Measurements from ENCODE around the gene IQUB.
"Not testable (repeated sequence)": the region's sequence is repeated elsewhere in the genome, so short reads cannot be mapped to it uniquely, and the experiment has no call there.

IQUB gene

DNA sequence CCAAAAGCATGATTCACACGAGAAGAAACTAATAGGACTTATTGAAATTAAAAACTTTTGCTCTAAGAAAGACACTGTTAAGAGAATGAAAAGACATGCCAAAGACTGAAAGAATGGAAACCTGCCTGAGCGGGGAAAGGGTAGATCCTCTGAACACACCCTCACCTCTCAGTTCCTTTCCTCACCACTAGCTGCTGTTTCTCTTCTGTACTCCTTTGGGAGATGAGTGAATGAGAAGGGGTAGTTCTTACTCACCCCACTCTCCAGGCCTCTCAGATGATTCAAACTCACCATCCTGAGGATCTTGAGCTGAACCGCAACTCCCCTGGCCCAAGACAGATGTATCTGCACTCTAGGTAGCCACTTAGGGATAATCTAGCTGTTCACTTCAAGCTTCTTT lies 41.9 kb downstream of the IQUB start:
- DNase-seq (ENCODE audit: low read depth): no peak

- DNase-seq (ENCODE audit: low read depth): no peak
Observed at GRCh38 chr7:123485721-123486120, 48.7 kb downstream of the IQUB start.

DNA sequence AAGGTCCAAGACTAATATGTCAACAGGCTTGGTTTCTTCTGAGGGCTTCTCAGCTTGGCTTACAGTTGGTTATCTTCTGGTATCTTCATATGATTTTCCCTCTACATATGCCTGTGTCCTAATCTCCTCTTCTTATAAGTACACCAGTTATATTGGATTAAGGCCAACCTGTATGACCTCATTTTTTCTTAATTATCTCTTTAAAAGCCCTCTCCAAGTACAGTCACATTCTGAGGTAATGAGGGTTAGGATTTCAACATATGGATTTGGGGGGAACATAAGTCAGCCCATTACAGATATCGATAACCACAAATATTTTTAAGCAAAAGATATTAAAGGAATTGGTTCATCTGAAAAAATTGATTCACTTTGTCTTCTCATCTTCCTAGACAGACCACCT lies 49.2 kb downstream of the IQUB start:
- DNase-seq (ENCODE audit: low read depth): no peak

DNA sequence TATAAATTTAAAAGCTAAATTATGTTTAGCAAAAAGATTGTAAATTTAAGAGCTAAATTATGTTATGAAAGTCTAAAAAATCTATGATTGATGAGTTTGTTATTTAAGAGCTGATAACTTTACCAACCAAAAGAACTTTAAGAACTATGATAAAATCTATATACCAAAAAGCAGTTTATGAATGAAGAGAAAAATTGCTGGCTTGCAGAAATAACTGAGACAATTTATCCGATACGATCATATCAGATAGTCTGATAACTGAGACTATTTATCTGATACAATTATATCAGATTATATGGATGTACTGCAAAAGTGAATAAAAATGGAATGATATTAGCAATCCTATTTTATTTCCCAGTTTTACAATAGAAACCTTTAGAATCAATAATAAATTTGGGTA lies 50.2 kb downstream of the IQUB start:
- no peak for DNase-seq (ENCODE audit: low read depth)

DNA sequence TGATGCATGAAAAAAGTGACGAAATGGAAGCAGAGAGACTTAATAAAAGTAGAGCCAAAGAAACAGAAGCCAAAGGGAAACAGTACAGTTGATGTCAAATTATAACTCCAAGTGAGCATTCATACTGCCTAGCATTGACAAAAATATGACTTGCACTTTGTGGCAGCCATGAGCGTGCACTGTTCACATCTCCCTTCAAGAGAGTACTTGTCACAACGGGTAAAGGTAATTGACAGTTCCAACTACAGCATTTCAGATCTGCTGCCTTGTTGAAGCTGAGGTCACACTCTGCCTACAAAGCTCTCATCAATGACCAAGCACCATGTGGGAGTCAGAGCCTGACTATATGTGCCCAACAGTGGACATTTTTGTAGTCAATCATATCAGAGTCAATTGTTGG lies 54.3 kb downstream of the IQUB start:
- no peak for DNase-seq (ENCODE audit: low read depth)

- DNase-seq (ENCODE audit: low read depth): not testable (repeated sequence)
Observed at GRCh38 chr7:123478056-123478455, 56.3 kb downstream of the IQUB start.

DNA sequence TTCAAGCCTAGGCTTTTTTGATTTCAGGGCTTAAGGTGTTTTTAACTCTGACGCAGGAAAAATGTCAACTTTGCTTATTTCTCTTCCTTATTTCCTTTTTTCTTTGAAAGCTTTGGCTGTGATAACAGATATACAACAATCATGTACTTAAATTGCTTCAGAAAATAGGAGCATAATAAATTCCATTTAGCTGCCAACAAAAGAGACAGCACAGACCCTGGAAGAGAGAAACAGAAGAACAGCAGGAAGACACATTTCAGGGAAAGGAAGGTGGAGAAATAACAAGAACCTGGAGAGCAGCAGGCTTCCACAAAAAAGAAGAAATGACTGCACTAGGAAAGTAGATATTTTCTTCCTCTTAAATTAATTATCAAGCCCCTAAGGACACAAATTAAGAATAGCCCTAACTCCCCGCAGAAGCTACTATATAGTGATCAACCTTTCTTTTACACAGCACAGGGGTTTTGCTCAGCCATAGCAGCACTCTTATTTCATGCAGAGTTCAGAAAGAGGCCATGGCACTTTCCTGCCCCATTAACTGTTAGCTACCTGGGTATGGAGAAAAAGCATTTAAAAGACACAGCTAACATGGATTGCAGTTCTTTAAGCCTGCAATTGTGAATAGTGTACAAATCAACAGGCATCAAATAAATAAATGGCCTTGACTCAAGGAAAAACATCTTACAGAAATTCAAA lies 61.5 kb downstream of the IQUB start:
- DNase-seq (ENCODE audit: low read depth): no peak

- no peak for DNase-seq (ENCODE audit: low read depth)
Observed at GRCh38 chr7:123472327-123472726, 62.1 kb downstream of the IQUB start.

DNA sequence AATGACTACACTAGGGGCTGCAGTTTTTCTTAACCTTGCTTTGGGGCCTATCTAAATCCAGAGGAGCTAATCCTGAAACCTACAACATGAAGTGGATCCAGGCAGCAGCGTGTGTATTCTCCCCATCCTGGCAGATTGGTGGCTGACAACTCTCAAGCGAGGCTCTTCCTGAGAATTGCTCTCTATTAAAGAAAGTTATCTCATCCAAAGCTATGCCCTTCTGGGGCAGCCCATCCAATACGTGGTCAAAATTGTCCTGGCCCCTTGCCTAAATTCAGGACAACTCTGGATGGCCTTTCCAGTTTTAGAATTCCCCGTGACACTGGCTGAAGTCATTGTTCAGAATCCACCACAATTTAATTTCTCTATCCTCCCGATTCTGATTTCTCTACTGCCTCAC lies 66.1 kb downstream of the IQUB start:
- DNase-seq (ENCODE audit: low read depth): no peak

DNA sequence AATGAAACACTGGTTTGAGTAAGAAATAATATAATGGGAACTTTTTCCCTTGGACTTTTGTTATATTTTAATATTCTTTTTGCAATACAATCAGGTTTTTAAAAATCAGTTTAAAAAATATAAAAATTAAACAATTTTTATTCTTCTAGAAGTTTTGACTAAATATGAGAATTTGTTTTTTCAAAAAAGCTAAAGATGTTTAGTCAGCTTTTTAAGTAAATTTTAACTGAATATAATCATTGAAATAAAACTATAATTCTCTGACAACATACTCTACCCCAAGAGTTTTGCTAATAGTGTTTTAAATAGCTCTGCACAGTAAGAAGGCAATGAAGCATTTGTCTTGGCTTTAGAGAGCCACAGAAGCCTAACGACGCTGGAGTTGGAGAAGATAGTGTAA lies 70.5 kb downstream of the IQUB start:
- DNase-seq (ENCODE audit: low read depth): no peak

- DNase-seq (ENCODE audit: low read depth): no peak
Observed at GRCh38 chr7:123460616-123461015, 73.8 kb downstream of the IQUB start.

DNA sequence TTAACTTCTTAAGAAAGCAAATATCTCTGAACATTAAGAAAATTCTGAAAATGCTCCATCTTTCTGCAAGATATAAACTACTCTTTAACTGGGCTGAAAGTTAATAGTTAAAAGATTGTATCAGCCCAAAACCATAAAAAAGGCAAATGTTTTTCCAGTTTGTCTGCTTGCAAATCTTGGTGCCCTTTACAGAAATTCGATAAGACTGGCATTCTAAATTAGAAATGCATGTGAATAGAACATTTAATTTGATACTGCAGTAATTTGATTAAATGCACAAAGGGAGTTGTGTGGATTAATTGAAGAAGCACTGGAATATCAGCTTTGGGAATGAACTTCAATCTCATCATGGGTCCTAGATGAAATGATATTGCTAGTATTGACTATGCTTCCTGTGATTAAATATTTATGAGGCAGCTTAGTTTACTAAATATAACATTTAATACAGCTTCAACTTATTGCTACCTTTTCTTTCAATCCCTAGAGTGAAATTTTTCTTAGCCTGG lies 78.4 kb downstream of the IQUB start:
- no peak for DNase-seq (ENCODE audit: low read depth)

DNA sequence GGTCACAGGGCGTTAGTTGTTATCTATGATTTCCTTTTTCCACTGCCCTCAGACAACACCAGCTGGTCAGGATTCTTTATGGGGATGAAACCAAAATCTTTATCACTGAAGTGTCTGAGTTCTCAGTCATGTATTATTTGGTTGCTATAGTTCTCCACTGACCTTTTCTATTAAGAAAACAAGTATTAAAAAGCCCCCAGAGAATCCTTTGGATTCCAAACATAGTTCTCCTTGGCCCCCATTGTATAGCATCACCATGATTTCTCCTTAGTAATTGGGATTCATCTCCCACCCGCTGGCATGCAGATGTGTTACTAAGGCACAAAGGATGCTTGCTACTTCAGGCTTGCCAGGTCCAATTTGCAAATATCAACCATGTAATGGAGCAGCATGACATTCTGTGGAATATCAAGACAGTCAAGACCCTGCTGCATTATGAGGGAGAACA lies 94.3 kb downstream of the IQUB start:
- no peak for DNase-seq (ENCODE audit: low read depth)

DNA sequence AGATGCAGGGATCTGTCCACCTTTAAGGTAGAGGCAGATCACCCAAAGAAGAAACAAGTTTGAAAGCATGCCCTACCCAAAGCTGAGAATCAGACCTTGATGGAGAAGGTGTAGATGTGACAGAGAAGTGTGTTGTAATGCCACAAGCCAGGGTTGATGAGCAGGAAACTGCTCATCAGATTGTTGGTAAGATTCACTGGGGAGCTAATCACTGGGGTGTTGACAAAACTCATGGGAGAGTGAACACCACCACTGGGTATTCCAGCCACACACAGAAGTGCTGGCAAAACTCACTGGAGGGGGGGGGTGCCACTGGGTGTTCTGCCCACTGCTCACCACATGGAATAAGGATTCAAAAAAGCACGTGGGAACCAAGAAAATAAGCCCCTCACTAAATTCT lies 95.2 kb downstream of the IQUB start:
- DNase-seq (ENCODE audit: low read depth): no peak

- DNase-seq (ENCODE audit: low read depth): no peak
Observed at GRCh38 chr7:123437447-123437995, 96.9 kb downstream of the IQUB start.

- no peak for DNase-seq (ENCODE audit: low read depth)
Observed at GRCh38 chr7:123435080-123435700, 99.2 kb downstream of the IQUB start.

- no peak for DNase-seq (ENCODE audit: low read depth)
Observed at GRCh38 chr7:123433665-123434064, 100.7 kb downstream of the IQUB start.

DNA sequence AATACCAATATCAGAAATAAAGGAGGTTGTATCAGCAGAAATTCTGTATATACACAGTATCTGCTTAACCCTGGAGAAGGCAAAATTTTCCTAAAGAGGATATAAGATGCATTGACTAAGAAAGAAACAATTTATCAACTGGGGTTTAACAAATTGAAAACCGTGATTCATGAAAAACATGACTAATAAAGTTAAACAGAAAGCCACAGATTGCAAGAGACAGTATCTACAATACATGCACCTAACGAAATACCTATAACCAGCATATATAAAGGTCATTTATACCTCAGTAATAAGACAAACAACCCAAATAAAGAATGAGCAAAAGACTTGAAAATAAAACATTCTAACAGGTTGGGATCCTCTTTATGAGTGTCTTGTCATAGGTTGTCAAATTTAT lies 101.8 kb downstream of the IQUB start:
- no peak for DNase-seq (ENCODE audit: low read depth)

- no peak for DNase-seq (ENCODE audit: low read depth)
Observed at GRCh38 chr7:123431075-123431614, 103.2 kb downstream of the IQUB start.

DNA sequence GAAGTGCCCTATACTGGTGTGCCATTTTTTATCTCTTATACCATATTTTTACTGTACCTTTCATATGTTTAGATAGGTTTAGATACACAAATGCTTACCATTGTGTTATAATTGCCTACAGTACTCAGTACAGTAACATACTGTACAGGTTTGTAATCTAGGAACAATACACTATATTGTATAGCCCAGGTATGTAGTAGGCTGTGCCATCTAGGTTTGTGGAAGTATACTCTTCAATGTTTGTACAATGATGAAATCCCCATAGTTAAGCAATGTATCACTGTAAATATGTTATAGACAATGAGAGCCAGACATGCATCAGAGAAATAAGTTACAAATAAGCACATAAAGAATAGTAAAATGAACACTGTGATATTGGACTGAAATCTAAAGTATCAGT lies 109.1 kb downstream of the IQUB start:
- no peak for DNase-seq (ENCODE audit: low read depth)

- no peak for DNase-seq (ENCODE audit: low read depth)
Observed at GRCh38 chr7:123424463-123424862, 109.9 kb downstream of the IQUB start.

DNA sequence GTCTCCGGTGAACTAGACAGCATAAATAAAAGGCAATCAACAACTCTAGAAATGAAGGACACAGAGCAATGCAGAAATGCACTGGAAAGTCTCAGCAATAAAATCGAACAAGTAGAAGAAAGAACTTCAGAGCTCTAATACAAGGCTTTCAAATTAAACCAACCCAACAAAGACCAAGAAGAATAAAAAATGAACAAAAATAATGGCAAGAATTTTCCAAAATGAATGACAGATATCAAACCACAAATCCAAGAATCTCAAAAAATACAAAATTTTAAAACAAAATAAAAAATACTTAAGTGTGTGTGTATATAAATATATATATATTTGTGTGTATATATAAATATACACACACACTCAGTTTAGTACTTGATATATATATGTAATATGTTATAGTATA lies 110.8 kb downstream of the IQUB start:
- no peak for DNase-seq (ENCODE audit: low read depth)

DNA sequence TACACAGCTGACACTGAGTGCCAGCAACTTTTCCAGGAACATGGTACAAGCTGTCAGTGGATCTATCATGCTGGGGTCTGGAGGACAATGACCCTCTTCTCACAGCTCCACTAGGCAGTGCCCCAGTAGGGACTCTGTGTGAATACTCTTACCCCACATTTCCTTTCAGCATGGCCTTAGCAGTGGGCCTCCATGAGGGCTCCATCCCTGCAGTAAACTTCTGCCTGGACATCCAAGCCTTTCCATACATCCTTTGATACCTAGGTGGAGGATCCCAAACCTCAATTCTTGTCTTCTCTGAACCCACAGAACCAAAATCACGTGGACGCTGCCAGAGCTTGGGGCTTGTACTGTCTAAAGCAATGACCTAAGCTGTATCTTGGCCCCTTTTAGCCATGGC lies 116.8 kb downstream of the IQUB start:
- DNase-seq (ENCODE audit: low read depth): no peak
